ENCODE data around the gene RAPGEF2.

Gene RAPGEF2

GRCh38 chr4:159279084-159279483 is 176.2 kb downstream of the RAPGEF2 start:
- DNase-seq (ENCODE audit: low spot score): no peak

GRCh38 chr4:159280442-159281172 is 177.7 kb downstream of the RAPGEF2 start:
- DNase-seq (ENCODE audit: low spot score): no peak

- DNase-seq (ENCODE audit: low spot score): no peak
Observed at GRCh38 chr4:159281771-159282170, 178.9 kb downstream of the RAPGEF2 start.

- no peak for DNase-seq (ENCODE audit: low spot score)
Observed at GRCh38 chr4:159282329-159282728, 179.4 kb downstream of the RAPGEF2 start.

- DNase-seq (ENCODE audit: low spot score): no peak
Observed at GRCh38 chr4:159282944-159283343, 180.1 kb downstream of the RAPGEF2 start.

GRCh38 chr4:159283696-159284095 is 180.8 kb downstream of the RAPGEF2 start:
- no peak for DNase-seq (ENCODE audit: low spot score)

- no peak for DNase-seq (ENCODE audit: low spot score)
Observed at GRCh38 chr4:159284113-159284512, 181.2 kb downstream of the RAPGEF2 start.

- no peak for DNase-seq (ENCODE audit: low spot score)
Observed at GRCh38 chr4:159284733-159285132, 181.9 kb downstream of the RAPGEF2 start.

- no peak for DNase-seq (ENCODE audit: low spot score)
Observed at GRCh38 chr4:159287767-159288166, 184.9 kb downstream of the RAPGEF2 start.

- DNase-seq (ENCODE audit: low spot score): no peak
Observed at GRCh38 chr4:159289682-159290081, 186.8 kb downstream of the RAPGEF2 start.

- DNase-seq (ENCODE audit: low spot score): no peak
Observed at GRCh38 chr4:159290321-159291030, 187.6 kb downstream of the RAPGEF2 start.

- no peak for DNase-seq (ENCODE audit: low spot score)
Observed at GRCh38 chr4:159291176-159291575, 188.3 kb downstream of the RAPGEF2 start.

GRCh38 chr4:159292137-159292896 is 189.4 kb downstream of the RAPGEF2 start:
- no peak for DNase-seq (ENCODE audit: low spot score)

- no peak for DNase-seq (ENCODE audit: low spot score)
Observed at GRCh38 chr4:159293811-159294515, 191.1 kb downstream of the RAPGEF2 start.

- no peak for DNase-seq (ENCODE audit: low spot score)
Observed at GRCh38 chr4:159296061-159296460, 193.2 kb downstream of the RAPGEF2 start.

- no peak for DNase-seq (ENCODE audit: low spot score)
Observed at GRCh38 chr4:159297091-159297490, 194.2 kb downstream of the RAPGEF2 start.

GRCh38 chr4:159298502-159298901 is 195.6 kb downstream of the RAPGEF2 start:
- no peak for DNase-seq (ENCODE audit: low spot score)

- no peak for DNase-seq (ENCODE audit: low spot score)
Observed at GRCh38 chr4:159303435-159303834, 200.6 kb downstream of the RAPGEF2 start.

- DNase-seq (ENCODE audit: low spot score): no peak
Observed at GRCh38 chr4:159305129-159305528, 202.2 kb downstream of the RAPGEF2 start.

- no peak for DNase-seq (ENCODE audit: low spot score)
Observed at GRCh38 chr4:159307929-159308328, 205.1 kb downstream of the RAPGEF2 start.

GRCh38 chr4:159308566-159309340 is 205.9 kb downstream of the RAPGEF2 start:
- no peak for DNase-seq (ENCODE audit: low spot score)
